HG03439 (cell line): ENCODE measurements around the gene RSPH3.
"Not testable (repeated sequence)": the region's sequence is repeated elsewhere in the genome, so short reads cannot be mapped to it uniquely, and the experiment has no call there.

ENCODE experiments used
- ATAC-seq: cut with Tn5 transposase; IDR thresholded peaks from one replicate; pipeline ENCODE4 v1.9.1; 2021; ENCODE audit warnings: mild to moderate bottlenecking, moderate library complexity; ENCODE audit not compliant: unreplicated experiment

Gene RSPH3

GRCh38 chr6:158977382-158977781, 22.6 kb downstream of the RSPH3 start:
- ATAC-seq, result no peak

- no peak for ATAC-seq
Observed at GRCh38 chr6:158972241-158973233, 27.5 kb downstream of the RSPH3 start.

GRCh38 chr6:158970640-158971275, 29.2 kb downstream of the RSPH3 start:
- no peak for ATAC-seq

GRCh38 chr6:158969148-158969547, 30.9 kb downstream of the RSPH3 start:
- no peak for ATAC-seq

- no peak for ATAC-seq
Observed at GRCh38 chr6:158963020-158963808, 36.8 kb downstream of the RSPH3 start.

- ATAC-seq, result no peak
Observed at GRCh38 chr6:158962371-158962770, 37.6 kb downstream of the RSPH3 start.

GRCh38 chr6:158960026-158960425, 40.0 kb downstream of the RSPH3 start:
- no peak for ATAC-seq

GRCh38 chr6:158959552-158959951, 40.5 kb downstream of the RSPH3 start:
- ATAC-seq, result no peak

GRCh38 chr6:158958504-158959386, 41.3 kb downstream of the RSPH3 start:
- ATAC-seq, result no peak

GRCh38 chr6:158955255-158955654, 44.7 kb downstream of the RSPH3 start:
- ATAC-seq, result no peak

GRCh38 chr6:158954753-158955152, 45.2 kb downstream of the RSPH3 start:
- ATAC-seq, result no peak

- ATAC-seq, result not testable (repeated sequence)
Observed at GRCh38 chr6:158952011-158952410, 48.0 kb downstream of the RSPH3 start.

GRCh38 chr6:158951565-158951964, 48.4 kb downstream of the RSPH3 start:
- ATAC-seq, result not testable (repeated sequence)

- no peak for ATAC-seq
Observed at GRCh38 chr6:158947284-158947683, 52.7 kb downstream of the RSPH3 start.

- ATAC-seq, result no peak
Observed at GRCh38 chr6:158943380-158944032, 56.5 kb downstream of the RSPH3 start.

GRCh38 chr6:158942349-158942748, 57.7 kb downstream of the RSPH3 start:
- no peak for ATAC-seq

GRCh38 chr6:158941246-158941645, 58.8 kb downstream of the RSPH3 start:
- no peak for ATAC-seq

GRCh38 chr6:158939255-158940159, 60.5 kb downstream of the RSPH3 start:
- ATAC-seq, result no peak

- ATAC-seq, result no peak
Observed at GRCh38 chr6:158938811-158939254, 61.2 kb downstream of the RSPH3 start.
